ENCODE results near the gene MYF5.

GRCh38 chr12:80745851-80746505 lies 29.3 kb downstream of the MYF5 start:
- TF ChIP-seq MXI1 (IDR thresholded peaks at IDR 0.05; ENCODE audit: low read depth, low read length) = no peak
- no peak for TF ChIP-seq RFX5 (IDR thresholded peaks at IDR 0.05; ENCODE audit: low read length)
- TF ChIP-seq CTCF (IDR thresholded peaks at IDR 0.05) = no peak
- TF ChIP-seq USF2 (IDR thresholded peaks at IDR 0.05; ENCODE audit: borderline replicate concordance, low read depth, low read length) = no peak
- TF ChIP-seq ELF1 (IDR thresholded peaks at IDR 0.05) = no peak
- TF ChIP-seq POLR2AphosphoS5 (IDR thresholded peaks at IDR 0.05; ENCODE audit: low read depth, low read length) = no peak
- TF ChIP-seq REST (IDR thresholded peaks at IDR 0.05; ENCODE audit: low read depth, low read length) = no peak
- no peak for TF ChIP-seq EP300 (IDR thresholded peaks at IDR 0.05; ENCODE audit: borderline replicate concordance in 1 of 2, low read depth in 1 of 2, low read length in 1 of 2)
- TF ChIP-seq CHD2 (IDR thresholded peaks at IDR 0.05; ENCODE audit: low read length, partially characterized antibody) = no peak
- no peak for TF ChIP-seq MAX (IDR thresholded peaks at IDR 0.05; ENCODE audit: low read depth)
- TF ChIP-seq EZH2phosphoT487 (IDR thresholded peaks at IDR 0.05; ENCODE audit: borderline replicate concordance, low read depth) = no peak
- no peak for TF ChIP-seq FOSL2 (IDR thresholded peaks at IDR 0.05; ENCODE audit: borderline replicate concordance, low read depth)
- TF ChIP-seq YY1 (IDR thresholded peaks at IDR 0.05; ENCODE audit: low read depth) = no peak
